Endodermal cell (in vitro differentiated cells): Measurements from ENCODE around the gene TP53I11. TPM values are rescaled to one million over a fixed set of nuclear protein-coding genes. Genes with fewer than 3 reads are reported as not detected.

Source experiments
- DNase-seq: peaks from one replicate; pipeline ENCODE4 v3.0.0-alpha.2; 2017
- H3K27ac ChIP-seq: 2 replicates; pipeline ENCODE4 v1.5.1; 2013; ENCODE audit warnings: mild to moderate bottlenecking, low read depth, low read length, moderate library complexity
- H3K27me3 ChIP-seq: 2 replicates; pipeline ENCODE4 v1.6.1; 2013; ENCODE audit warnings: mild to moderate bottlenecking, low read length, moderate library complexity; ENCODE audit not compliant: insufficient read depth, control insufficient read depth, poor library complexity, severe bottlenecking
- H3K36me3 ChIP-seq: 2 replicates; pipeline ENCODE4 v1.7.0; 2013; ENCODE audit warnings: mild to moderate bottlenecking, low read length, moderate library complexity; ENCODE audit not compliant: control insufficient read depth, insufficient read depth
- H3K4me1 ChIP-seq: one replicate; pipeline ENCODE4 v1.7.0; 2013; ENCODE audit warnings: low read length; ENCODE audit not compliant: control insufficient read depth, insufficient read depth
- H3K4me3 ChIP-seq: 2 replicates; pipeline ENCODE4 v1.5.1; 2013; ENCODE audit warnings: mild to moderate bottlenecking, low read length, moderate library complexity
- H3K9ac ChIP-seq: 2 replicates; pipeline ENCODE4 v1.6.1; 2013; ENCODE audit warnings: mild to moderate bottlenecking, low read length, moderate library complexity; ENCODE audit not compliant: poor library complexity, severe bottlenecking; ENCODE audit errors: extremely low read depth
- H3K9me3 ChIP-seq: 2 replicates; pipeline ENCODE4 v1.6.1; 2013; ENCODE audit warnings: mild to moderate bottlenecking, low read length, moderate library complexity; ENCODE audit not compliant: control insufficient read depth
- H3K27ac Mint-ChIP-seq: 2 replicates; pipeline ENCODE4 v1.8.0; 2020; ENCODE audit warnings: mixed read lengths
- H3K27me3 Mint-ChIP-seq: 2 replicates; pipeline ENCODE4 v1.8.0; 2021; ENCODE audit warnings: mild to moderate bottlenecking, mixed read lengths; ENCODE audit not compliant: insufficient read depth
- H3K36me3 Mint-ChIP-seq: 2 replicates; pipeline ENCODE4 v1.8.0; 2020; ENCODE audit warnings: low read depth, mixed read lengths
- H3K4me1 Mint-ChIP-seq: 2 replicates; pipeline ENCODE4 v1.8.0; 2020; ENCODE audit warnings: mixed read lengths
- H3K4me3 Mint-ChIP-seq: 2 replicates; pipeline ENCODE4 v1.8.0; 2020; ENCODE audit warnings: mild to moderate bottlenecking, moderate library complexity, mixed read lengths
- H3K9me3 Mint-ChIP-seq: 2 replicates; pipeline ENCODE4 v1.8.0; 2020; ENCODE audit warnings: mild to moderate bottlenecking, mixed read lengths
- WGBS, 2 experiments: methylation state at CpG; one replicate each; pipeline versions ENCODE4 v1.1.5 to v1.1.7; 2013; ENCODE audit warnings: missing lambda C conversion rate in 2 of 2, mixed read lengths in 1 of 2; ENCODE audit not compliant: insufficient coverage in 1 of 2, insufficient read length in 1 of 2; 5-methylcytosine and 5-hydroxymethylcytosine counted together
- total RNA-seq, 2 donors: library from RNA; stranded (reverse); fragmentation: NEBNext Ultra II Directional in 1 of 2; extraction: Animal tissue kit (Norgen Biotek cat#: 25700) in 1 of 2; gene quantifications; 2 replicates in 1 of 2; 3 replicates in 1 of 2; pipeline ENCODE4 v1.2.1, GENCODE V29; 2021
- TF ChIP-seq, protein P1 (sequence below): fragments of 200-600 bp; sonication (generic); conservative IDR thresholded peaks from 2 replicates; pipeline ENCODE4 v1.5.0; 2021; ENCODE audit warnings: antibody characterized with exemption, mild to moderate bottlenecking

TP53I11 gene
- total RNA-seq, 2 donors from 2014 or later, result 136 to 203 TPM

DNA sequence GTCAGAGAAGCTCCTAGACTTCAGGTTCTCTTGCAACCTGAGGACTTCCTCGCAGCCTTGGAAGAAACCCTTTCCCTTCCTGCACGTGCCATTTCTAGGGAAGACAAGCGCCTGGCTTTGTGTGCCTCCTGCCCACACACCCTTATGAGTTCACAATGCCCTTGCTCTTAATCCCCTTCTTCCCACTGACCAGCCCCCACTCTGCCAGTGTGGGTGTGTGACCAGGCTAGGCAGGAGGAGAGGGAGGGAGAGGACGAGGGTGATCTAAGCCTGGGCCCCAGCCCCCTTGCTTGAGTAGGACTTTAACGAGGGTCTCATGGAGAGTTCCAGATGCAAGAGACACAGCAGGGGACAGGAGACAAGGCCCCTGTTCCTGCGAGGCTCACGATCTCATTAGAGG, 30.2 kb downstream of the TP53I11 start:
- H3K27ac ChIP-seq, result no peak overlapping the region
- 85 to 89% methylated on average over 6 to 7 of the region's 7 CpGs for WGBS, 2 experiments

DNA sequence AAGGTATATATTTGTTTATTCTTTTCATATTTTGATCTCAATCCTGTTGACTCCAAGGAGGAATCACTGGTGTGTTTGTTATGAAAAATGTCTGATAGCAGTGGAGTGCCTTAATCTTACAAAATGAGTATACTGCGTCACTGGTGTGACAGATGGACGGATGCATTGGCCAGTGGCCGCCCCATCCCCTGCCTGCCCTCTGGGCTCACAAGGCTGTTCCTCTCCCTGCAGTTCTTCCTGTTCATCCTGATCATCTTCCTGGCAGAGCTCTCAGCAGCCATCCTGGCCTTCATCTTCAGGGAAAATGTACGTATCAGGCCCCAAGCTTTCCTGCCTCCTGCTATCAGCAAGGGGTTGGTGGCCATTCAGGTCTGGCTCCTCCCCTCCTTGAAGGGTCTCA, 32.9 kb downstream of the TP53I11 start:
- TF ChIP-seq, protein P1, sequence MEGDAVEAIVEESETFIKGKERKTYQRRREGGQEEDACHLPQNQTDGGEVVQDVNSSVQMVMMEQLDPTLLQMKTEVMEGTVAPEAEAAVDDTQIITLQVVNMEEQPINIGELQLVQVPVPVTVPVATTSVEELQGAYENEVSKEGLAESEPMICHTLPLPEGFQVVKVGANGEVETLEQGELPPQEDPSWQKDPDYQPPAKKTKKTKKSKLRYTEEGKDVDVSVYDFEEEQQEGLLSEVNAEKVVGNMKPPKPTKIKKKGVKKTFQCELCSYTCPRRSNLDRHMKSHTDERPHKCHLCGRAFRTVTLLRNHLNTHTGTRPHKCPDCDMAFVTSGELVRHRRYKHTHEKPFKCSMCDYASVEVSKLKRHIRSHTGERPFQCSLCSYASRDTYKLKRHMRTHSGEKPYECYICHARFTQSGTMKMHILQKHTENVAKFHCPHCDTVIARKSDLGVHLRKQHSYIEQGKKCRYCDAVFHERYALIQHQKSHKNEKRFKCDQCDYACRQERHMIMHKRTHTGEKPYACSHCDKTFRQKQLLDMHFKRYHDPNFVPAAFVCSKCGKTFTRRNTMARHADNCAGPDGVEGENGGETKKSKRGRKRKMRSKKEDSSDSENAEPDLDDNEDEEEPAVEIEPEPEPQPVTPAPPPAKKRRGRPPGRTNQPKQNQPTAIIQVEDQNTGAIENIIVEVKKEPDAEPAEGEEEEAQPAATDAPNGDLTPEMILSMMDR, result no peak
- Mint-ChIP-seq H3K27me3 (no peaks in the 10 kb centered on the region), H3K4me3 (no peak overlapping the region), H3K4me1 (peaks cover 4% of the 10 kb centered on the region), H3K36me3 (no peaks in the 10 kb centered on the region), H3K9me3 (no peaks in the 10 kb centered on the region), H3K27ac (no peak overlapping the region)
- no peaks in the 10 kb centered on the region for H3K4me1 ChIP-seq
- WGBS, 2 experiments, result 94 to 95% methylated on average over 4 of the region's 4 CpGs
- H3K9ac ChIP-seq, result no peak overlapping the region
- no peaks in the 10 kb centered on the region for H3K27me3 ChIP-seq
- H3K4me3 ChIP-seq, result no peak overlapping the region
- no peak for DNase-seq
- no peak overlapping the region for H3K27ac ChIP-seq
- H3K9me3 ChIP-seq, result no peaks in the 10 kb centered on the region
- H3K36me3 ChIP-seq, result no peaks in the 10 kb centered on the region

More for the DNA sequence above, 30.2 kb downstream of the TP53I11 start:
- Histone ChIP-seq H3K4me3 (no peak overlapping the region), H3K9me3 (no peaks in the 10 kb centered on the region), H3K36me3 (no peaks in the 10 kb centered on the region), H3K27me3 (no peaks in the 10 kb centered on the region), H3K9ac (no peak overlapping the region), H3K4me1 (no peaks in the 10 kb centered on the region)
- Mint-ChIP-seq H3K36me3 (no peaks in the 10 kb centered on the region), H3K4me1 (peaks cover 4% of the 10 kb centered on the region), H3K27me3 (no peaks in the 10 kb centered on the region), H3K9me3 (no peaks in the 10 kb centered on the region), H3K27ac (no peak overlapping the region), H3K4me3 (no peak overlapping the region)
- TF ChIP-seq, protein P1, result no peak
- no peak for DNase-seq

DNA sequence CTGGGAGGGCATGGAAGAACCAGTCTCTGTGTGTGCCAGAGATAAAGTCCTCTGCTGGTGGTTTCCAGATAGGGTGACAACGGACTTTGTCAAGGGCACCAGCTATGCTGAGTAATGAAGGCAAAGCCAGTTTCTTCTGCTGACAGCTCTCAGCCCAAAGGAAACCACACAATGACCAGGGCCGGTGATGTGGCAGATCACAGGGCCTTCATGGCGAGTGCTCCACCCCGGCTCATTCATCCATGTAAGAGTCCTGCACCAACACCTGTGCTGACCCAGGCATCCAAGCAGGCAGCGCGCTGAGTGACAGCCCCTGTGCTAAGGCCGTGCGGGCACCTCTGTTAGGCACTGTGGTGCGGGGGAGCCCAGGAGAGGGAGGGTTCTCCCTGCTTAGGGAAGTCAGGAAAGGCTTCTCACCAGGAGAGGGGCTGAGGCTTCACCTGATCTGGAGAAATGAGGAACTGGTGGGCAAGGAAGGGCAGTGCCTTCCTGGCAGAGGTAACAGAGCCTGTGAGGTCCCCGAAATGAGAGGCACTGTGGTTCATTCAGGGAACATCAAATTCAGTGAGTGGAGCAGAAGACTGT, 33.8 kb downstream of the TP53I11 start:
- H3K27ac ChIP-seq, result no peak overlapping the region
- no peaks in the 10 kb centered on the region for H3K27me3 Mint-ChIP-seq
- no peak for DNase-seq
- H3K27me3 ChIP-seq, result no peaks in the 10 kb centered on the region
- H3K4me3 ChIP-seq, result no peak overlapping the region
- H3K4me1 Mint-ChIP-seq, result peaks cover 12% of the 10 kb centered on the region
- H3K4me3 Mint-ChIP-seq, result no peak overlapping the region
- H3K36me3 ChIP-seq, result no peaks in the 10 kb centered on the region
- H3K9me3 ChIP-seq, result no peaks in the 10 kb centered on the region
- TF ChIP-seq, protein P1, result no peak
- H3K9me3 Mint-ChIP-seq, result no peaks in the 10 kb centered on the region
- WGBS, 2 experiments, result 81 to 83% methylated on average over 7 to 10 of the region's 10 CpGs
- no peaks in the 10 kb centered on the region for H3K36me3 Mint-ChIP-seq
- H3K27ac Mint-ChIP-seq, result no peak overlapping the region
- H3K4me1 ChIP-seq, result no peaks in the 10 kb centered on the region
- no peak overlapping the region for H3K9ac ChIP-seq
